Inflammatory macrophage (primary cell): ENCODE measurements around the gene AQP5.

Experiments
- DNase-seq, 2 donors: peaks; one replicate each; pipeline ENCODE4 v3.0.0-alpha.2; 2020 to 2022

The AQP5 gene

GRCh38 chr12:49932533-49933130 is 29.0 kb upstream of the AQP5 start:
- no peak for DNase-seq

- DNase-seq = no peak
These were observed 27.9 kb upstream of the AQP5 start for GRCh38 chr12:49933796-49934195.

DNA sequence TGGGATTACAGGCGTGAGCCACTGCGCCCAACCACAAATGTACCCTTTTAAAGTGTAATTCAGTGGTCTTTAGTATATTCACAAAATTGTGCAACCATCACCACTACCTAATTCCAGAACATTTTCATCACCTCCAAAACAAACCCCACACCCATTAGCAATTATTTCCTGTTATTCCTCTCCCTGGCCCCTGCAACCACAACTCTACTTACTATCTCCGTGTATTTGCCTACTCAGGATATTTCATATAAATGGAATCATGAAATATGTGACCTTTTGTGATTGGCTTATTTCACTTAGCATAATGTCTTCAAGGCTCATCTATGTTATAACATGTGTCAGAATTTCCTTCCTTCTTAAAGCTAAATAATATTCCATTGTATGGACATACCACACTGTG is 27.2 kb upstream of the AQP5 start:
- DNase-seq = no peak

DNA sequence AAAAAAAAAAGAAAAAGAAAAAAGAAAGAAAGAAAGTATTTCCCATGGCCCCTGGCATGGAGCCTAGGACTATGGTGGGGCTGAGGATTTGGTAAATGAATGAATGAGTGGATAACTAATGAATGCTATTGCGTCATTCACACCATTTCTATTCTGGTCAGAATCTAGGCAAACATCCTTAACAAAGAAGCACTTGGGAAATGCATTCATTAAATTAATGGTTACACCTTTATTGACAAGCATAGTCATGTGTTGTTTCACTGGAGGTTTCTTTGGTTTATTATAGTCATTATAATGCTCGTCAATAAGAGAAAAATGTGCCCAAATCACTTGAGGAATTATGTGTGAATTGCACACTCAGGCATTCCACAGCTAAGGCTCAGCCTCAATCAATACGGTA is 24.7 kb upstream of the AQP5 start:
- DNase-seq = no peak

GRCh38 chr12:49937639-49938300 is 23.9 kb upstream of the AQP5 start:
- DNase-seq = no peak

DNA sequence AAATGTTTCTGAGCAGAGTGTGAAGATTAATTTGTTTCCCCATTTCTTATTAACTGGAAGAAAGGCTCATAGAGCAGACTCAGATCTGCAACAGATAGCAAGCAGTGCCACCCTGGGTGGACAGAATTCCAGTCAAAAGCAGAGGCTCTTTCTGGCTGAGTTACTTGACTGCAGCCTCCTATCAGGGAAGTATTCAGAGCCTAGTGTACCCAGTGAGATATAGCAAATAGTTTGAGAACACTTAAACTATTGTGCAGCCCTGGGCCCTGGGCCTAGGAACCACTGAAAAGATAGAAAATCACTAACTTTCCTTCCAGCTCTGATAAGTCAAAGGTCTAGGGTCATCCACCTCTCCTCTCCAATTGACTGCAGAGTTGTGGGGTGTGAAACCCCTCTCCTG is 22.4 kb upstream of the AQP5 start:
- DNase-seq = no peak

GRCh38 chr12:49939707-49940106 is 22.0 kb upstream of the AQP5 start:
- DNase-seq = no peak

DNA sequence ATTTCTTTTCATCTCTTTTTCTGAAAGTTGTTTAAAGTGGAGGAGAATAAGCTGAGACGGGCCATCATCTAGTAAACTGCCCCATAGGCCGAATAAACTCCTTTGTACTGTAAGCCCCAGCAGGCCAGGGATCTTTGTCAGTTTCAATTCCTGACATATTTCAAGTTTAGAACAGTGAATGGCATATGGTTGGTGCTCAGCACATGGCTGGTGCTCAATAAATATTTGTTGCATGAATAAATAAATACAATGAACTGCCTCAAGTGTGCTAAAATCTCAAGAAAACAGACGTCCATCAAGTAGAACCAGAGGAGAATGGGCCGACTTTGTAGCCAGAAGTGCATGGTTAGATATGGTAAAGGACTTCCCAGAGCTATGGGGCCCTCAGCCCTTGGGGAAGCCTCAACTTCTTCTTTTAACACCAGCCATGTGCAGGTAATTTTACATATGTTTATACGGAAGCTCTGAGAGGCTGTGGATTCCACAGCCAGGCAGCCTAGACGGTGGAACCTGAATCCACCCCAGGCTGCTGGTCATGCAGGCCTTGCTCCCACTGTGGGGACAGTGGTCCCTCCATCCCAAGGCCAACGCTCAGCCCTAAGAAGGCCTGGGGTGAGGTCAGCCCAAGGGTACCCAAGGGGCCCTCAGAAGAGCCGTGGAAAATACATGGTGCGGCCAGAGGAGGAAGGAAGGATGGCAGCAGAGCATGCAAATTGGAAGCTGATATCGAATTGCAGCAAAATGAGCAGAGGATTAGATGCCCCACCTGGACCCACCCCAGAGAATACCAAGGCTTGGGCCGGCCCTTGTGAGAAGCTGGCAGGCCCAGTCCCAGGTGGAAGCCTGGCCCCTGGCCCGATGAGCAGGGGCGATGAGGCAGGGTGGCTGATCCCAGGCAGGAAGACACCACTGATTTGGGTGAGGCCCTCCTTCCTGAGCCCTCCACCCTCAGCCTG is 19.8 kb upstream of the AQP5 start:
- no peak for DNase-seq

- DNase-seq = no peak
These were observed 19.2 kb upstream of the AQP5 start for GRCh38 chr12:49942512-49942893.

- no peak for DNase-seq
These were observed 18.6 kb upstream of the AQP5 start for GRCh38 chr12:49942921-49943624.

DNA sequence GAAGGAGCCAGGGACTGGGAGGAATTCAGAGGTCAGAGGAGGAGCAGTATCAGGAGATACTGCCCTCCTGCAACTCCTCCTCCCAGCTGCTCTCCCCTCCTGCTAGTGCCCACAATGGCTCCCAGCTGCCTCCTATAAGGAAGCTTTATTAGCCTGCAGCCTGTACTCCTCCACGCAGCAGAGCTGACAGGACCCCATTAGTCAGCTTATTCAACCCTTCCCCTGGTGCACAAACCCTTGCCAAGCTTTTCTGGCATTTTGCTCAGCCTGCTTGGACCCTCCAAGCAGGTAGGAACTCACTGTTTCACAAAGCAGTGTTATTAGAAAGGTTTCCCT is 18.1 kb upstream of the AQP5 start:
- DNase-seq = no peak

- DNase-seq = no peak
These were observed 17.6 kb upstream of the AQP5 start for GRCh38 chr12:49944046-49944445.

- DNase-seq = no peak
These were observed 17.0 kb upstream of the AQP5 start for GRCh38 chr12:49944718-49945117.

DNA sequence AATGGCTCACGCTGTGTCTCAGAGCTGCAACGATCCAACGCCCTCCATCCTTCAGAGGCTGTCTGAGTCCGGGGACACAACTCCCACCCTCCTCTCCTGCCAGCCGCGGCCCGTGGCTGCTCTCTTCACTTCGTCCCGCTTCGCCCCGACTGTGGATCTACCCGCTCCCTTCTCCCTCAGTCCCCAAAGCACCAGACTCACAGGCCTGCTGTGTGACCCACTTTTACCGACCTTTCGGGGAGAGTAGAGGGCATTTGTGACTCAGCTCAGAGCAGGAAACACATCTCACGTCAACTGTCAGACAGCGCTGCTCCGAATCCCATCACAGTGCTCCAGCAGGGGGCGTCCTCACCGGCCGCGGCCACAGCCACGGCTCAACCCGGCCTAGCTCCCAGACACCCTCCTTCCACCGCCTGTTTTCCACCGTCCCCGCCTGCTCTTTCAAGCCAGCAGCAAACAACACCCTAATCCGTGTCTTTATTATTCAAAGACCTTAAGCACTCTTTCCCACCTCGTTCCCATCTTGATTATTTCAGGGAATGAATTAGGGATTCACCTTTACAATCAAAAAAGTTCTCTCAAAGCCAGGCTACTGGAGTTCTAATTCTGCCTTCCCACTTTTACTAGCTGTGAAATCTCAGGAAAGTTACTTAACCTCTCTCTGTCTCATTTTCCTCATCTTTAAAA is 16.1 kb upstream of the AQP5 start:
- DNase-seq = peak; percentile 80 to 87

- DNase-seq = no peak
These were observed 15.6 kb upstream of the AQP5 start for GRCh38 chr12:49946086-49946485.

GRCh38 chr12:49946497-49946896 is 15.2 kb upstream of the AQP5 start:
- DNase-seq = no peak

DNA sequence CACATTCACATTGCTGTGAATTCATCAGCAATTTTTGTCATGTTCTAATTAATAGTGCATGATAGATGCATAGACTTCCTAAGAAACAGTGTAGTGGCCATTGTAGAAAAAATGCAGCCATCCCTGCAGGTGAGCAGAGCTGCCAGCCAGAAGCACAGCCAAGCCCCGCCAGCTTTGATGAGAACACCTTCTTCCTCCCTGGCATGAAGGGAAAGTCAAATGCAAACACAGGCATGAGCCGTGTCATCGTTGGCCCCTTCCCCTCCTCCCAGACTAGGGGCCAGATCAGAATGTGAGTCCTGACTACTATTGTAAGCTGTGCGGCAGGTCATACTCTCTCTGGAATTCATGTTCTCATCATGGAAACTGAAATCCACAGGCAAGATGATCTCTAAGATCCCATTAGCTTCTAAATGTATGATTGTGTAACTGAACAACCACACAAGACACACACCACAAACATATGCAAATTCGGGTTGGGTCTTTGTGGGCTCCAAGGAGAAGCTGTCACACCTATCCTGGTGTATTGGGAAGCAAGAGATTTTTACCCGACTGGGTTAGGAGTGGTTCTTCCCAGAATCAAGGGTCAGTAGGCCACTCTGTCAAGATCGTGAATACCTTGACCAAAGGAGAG is 14.0 kb upstream of the AQP5 start:
- no peak for DNase-seq

DNA sequence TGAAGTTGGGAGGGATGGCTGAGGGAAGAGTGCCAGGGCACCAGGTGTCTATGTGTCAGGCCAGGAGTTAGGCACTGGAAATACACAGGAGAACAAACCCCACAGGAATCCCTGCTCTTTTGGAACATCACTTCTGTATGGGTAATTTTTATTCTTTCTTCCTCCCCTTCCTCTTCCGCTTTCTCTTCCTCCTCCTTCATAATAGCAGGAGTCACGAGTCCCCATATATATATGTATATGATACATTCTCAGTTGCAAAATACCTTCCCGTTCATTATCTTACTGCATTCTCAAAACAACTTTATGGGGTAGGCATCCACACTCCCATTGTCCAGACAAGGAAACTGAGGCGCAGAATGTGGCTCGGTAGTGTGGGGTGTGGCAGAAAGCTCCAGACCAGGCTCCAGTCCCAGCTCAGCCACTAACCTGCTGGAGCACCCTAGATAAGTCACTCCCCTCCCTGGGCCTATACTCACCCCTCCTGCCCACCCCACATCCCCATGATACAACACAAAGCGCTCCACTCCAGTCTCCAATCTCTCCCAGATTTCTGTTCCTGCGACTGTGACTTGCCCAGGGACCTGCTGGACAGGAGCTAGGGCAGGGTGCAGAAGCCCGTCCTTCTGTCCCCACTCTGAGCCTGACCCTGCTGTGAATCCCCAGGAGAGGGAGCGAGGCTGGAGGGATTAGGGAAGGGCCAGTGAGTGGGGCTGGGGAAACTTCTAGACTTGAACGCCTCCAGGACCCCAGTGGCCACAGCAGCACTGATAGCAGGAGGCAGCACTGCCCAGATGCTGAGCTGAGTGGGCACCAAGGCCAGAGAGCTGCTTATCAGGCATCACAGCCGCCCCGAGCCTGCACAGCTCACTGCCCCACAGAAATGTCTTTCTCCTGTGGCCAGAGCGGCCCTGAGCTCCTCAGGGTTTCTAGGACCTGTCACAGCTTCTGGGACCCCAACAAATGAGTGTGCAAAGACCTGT is 12.5 kb upstream of the AQP5 start:
- peak; percentile 44 to 77 for DNase-seq

DNA sequence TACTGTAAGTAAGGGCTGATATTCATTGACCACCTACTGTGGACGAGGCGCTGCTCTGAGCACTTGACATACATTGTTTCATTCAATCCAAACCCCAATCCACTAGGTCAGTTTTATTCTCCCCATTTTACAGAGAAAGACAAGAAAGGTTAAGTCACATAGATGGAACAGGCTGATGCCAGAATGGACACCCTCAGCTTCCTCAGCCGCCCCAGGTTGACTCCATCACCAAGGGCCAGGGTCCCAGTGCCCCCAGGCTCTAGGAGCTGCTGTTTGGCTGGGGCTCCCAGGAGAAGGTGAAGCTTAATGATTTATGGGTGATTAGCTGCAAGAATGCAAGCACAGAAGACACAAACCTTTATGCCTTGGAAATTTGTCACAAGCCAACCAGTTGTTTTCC is 11.8 kb upstream of the AQP5 start:
- DNase-seq = no peak
